CD4-positive, alpha-beta T cell treated with Interleukin-17A for 1 hour (primary cell): Measurements from ENCODE around the gene REG4.

Experiments
- DNase-seq: peaks from one replicate; pipeline ENCODE4 v3.0.0-alpha.2; 2020

The REG4 gene

GRCh38 chr1:119778886-119779560, 32.2 kb downstream of the REG4 start:
- no peak for DNase-seq

- no peak for DNase-seq
Measured at GRCh38 chr1:119778359-119778758, 32.9 kb downstream of the REG4 start.

DNA sequence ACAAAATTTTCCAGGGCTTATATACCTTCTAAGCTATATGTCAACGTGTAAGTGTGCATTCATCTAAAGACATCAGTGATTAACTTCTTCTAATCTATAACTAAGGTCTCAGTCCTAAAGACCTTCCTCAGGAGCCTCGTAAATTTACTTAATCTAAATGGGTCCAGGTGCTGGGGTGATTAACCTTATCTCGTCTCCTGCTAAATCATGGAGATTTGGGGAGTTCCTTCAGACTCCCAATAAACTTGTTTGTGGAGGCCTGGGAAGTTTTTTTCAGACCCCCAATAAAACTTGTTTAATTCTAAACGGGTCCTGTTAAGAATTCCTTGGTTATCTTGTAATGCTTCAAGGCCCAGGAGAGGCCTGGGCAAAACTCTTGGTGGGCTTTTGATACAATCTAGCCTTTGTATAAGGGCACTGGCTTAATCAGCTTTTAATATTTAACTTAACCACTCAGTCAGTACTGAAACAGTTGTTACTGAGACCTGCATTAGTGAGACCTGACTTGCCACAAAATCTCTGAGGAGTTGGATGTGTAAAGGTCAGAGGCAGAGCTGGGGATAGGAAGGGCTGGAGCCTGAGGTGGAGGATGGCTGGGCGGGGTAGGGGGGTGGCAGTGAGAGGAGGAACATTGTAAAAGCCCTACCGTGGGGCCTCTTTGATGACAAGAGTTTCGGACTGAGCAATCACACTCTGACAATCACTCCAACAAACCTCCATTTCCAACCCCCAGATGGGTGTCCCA, 36.3 kb downstream of the REG4 start:
- no peak for DNase-seq

GRCh38 chr1:119773711-119774241, 37.5 kb downstream of the REG4 start:
- no peak for DNase-seq

DNA sequence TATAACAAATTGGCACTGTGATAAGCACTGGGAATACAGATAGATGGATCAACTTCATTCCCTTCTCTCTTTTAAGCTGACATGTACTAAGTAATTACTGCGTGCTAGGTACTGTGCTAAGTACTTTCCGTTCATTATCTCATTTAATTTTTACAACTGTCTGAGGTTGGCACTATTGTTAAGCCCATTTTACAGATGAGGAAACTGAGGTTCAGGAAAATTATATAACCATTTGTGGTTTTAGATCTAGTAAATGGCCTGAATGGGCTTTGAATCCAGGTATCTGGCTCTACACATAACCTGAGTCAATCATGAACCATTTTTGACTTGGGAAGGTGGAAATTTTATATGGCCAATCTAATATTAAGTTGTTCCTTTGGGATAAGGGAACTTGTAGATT, 39.0 kb downstream of the REG4 start:
- no peak for DNase-seq

GRCh38 chr1:119771770-119772169, 39.5 kb downstream of the REG4 start:
- DNase-seq, result no peak

DNA sequence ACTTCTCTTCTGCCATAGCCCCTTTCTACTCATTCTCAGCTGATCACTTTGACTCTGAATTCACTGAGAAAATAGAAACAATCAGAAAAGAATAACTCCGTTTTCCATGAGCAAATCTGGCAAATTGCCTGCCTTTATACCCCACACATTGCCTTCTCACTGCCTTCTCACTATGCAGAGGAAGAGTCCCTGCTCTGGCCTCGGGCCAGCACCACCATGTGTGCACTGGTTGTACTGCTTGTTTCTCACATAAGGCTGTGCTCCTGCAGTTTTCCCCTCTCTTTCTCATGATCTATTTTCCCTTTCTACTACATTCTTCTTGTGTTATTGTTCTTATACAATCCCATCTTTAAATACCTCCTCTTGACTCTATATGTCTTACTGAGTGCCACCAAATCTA, 40.2 kb downstream of the REG4 start:
- DNase-seq, result no peak

DNA sequence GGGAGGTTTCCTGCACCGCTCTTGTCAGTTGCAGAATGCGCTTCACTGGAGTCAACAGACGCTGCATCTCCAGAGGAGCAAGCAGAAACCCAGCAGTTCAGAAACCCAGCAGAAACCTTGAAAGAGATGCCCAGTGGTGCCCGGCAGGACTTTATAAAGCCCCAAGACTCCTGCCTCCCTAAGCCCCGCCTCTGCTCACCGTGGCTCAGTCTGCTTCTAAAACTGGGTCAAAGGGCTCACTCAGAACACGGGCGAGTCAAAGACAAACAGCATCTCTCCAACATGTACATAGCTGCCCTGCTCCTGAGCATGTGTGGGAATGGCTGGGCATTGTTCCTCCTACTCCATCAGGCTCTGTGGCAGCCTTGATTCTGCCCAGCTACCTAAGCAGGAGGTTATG, 42.5 kb downstream of the REG4 start, which contains the start of gene HMGCS2:
HMGCS2 (minus strand) TSS at position 128 of the 400 bp plus-strand sequence; CDS start at position 67, 61 bp downstream.
- no peak for DNase-seq

DNA sequence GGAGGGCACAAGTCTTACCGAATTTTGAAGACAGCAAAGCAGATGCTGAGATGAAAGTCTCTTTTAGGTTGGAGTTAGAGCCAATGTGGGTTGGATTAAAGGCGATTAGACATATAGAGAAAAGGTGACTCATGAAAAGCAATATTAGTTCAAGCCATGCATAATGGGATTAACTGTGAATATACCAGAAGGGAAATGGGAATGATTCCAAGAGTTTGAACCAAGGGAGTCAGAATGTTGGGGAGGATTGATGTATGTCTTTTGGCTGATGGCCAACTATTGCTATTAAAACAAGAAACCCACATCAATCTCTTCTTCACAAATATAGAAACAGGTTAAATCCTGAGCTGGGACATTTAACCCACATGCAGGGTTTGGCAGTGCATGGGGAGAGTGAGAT, 43.8 kb downstream of the REG4 start:
- DNase-seq, result no peak

DNA sequence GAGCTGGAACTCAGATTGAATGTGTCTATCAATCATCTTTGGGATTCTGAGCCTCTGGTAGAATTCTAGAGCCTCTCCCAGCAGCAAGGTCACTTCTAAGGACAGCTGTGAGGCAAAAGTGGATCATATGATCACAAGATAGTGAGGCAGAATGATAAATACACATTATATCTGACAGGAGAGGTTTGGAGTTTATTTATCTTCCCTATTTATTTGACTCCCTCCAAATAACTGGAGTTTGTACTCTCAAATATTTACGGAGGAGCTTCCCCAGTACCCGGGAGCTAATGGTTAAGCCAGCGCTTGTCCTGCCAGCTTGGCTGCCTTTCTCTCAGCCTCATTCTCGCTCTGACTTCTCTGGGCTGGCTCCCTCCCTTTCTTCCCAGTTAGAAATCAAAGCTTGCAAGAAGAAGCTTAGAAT, 44.9 kb downstream of the REG4 start:
- DNase-seq, result no peak

DNA sequence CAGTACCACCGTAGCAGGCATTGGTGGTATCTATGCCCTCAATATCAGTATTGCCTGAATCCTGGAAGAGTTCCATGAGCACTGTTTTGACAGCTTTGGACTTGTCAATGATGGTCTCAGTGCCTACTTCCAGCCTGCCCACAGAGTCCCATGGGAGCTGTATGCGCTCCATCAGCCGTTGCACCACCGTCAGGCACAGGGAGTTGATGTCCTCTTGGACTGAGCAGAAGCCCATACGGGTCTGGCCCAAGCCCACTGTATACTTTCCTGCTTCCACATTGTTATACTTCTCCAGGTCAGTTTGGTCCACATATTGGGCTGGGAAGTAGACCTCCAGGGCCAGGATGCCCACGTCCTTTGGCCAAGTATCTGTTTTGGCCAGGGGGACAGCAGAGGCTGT, 47.0 kb downstream of the REG4 start:
- DNase-seq, result no peak

GRCh38 chr1:119762953-119763352, 48.3 kb downstream of the REG4 start:
- no peak for DNase-seq

GRCh38 chr1:119762409-119762808, 48.9 kb downstream of the REG4 start:
- DNase-seq, result no peak

DNA sequence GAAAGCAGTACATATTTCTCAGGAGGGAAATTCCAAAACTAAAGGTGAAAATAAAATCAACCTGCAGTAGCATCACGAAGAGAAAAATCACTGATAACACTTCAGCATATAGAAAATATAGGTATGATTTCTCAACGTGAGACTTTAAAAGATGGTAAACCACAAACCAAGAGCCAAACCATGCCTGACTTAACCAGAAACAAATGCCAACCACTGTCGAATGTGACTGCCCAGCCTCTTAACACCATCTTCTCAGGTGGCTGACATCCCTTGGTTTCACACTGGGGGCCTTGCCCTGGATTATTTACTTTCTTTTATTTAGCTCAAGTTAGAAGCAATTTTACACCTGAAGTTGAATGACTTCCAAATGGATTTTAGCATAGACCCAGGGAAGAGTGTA, 52.7 kb downstream of the REG4 start:
- no peak for DNase-seq

GRCh38 chr1:119752592-119752991, 58.7 kb downstream of the REG4 start:
- no peak for DNase-seq

DNA sequence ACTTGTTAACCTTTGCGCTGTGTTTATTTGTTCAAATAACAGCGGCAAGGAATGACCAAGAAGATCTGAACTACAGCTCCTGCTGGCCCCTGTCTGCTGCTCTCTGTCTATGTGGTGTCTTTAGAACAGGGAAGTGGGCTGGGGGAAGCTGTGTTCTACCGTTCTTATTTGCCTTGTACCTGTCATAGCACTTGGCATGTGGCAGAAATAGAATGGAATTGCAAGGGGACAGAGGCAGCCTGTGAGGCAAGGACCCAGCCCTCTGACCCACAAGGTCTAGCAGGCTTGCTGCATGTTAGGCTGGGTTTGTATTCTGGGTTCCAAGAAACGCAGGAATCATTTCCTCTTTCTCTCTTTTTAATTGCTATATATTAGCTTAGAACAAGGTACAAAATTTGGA, 63.2 kb downstream of the REG4 start:
- no peak for DNase-seq

DNA sequence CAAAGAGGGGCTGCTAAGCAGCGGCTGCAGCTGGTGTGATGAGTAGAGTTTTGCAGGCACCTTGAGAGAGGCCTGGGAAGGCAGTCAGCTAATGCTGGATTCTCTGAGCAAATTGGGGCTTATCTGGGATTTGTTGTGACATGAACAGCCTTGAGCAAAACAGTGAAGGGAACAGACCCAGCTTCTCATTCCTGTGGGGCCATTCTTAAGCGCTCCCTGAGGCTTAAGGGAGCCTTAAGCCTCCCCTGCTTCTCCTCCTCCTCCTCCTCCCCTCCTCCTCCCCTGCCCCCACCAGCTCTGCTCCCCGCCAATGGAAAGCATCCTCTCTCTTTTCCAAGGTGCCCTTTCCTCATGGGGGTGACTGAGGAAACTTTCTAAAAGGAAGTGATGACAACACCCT, 63.8 kb downstream of the REG4 start:
- DNase-seq, result no peak

DNA sequence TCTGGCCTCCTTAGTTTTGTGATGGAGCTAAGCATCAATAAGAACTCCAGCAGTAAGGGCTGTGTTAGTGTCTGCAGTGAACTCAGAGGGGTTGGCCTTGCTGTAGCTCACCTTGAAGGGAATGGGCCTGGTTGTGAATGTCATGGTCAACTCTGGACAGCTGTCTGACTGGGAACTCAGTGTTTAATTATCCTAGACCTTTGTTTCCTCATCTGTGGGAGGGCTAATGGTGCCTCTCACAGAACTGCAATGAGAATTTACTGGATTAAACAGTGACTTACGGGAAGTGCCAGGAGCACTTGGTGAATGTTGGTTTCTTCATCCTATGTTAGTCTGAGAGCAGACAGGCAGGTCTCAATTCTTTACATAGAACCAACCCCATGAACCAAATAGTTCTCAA, 66.2 kb downstream of the REG4 start:
- DNase-seq, result no peak

DNA sequence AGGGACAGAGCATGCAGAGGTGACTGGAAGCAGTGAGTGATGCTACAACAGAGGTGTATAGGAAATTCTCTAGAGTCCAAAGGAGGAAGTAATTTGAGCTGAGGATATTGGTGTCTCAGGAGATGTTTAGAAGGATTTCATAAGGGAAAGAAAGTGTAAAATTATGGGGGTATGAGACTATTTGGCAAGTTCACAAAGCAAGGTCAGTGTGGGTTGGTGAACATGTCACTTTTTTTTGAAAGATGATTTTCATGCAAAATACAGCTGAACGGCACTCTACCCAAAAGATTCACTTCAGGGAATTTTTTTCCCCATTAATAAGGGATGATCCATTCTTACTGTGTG, 66.7 kb downstream of the REG4 start:
- DNase-seq, result no peak
